ENCODE measurements around the gene FAM184A. TPM values are rescaled to one million over a fixed set of nuclear protein-coding genes. Genes with fewer than 3 reads are reported as not detected.

The FAM184A gene
- total RNA-seq, 1 donor from 2014 or later: 15.9 TPM

- intact Hi-C loops (cut with DNase I): no loop called here
- Histone ChIP-seq H3K4me1 (no peaks in the 10 kb centered on the region), H3K36me3 (no peaks in the 10 kb centered on the region), H3K4me3 (no peak overlapping the region), H3K27me3 (ENCODE audit: low read depth) (no peaks in the 10 kb centered on the region), H3K27ac (no peak overlapping the region), H3K9me3 (no peaks in the 10 kb centered on the region)
- no peak for TF ChIP-seq CTCF (IDR thresholded peaks at IDR 0.05)
- no peak for ATAC-seq
- DNase-seq: no peak
Measured at GRCh38 chr6:119043783-119044182, 34.7 kb downstream of the FAM184A start.

- H3K27ac ChIP-seq: no peak overlapping the region
- H3K9me3 ChIP-seq: no peaks in the 10 kb centered on the region
- H3K36me3 ChIP-seq: no peaks in the 10 kb centered on the region
- no peaks in the 10 kb centered on the region for H3K27me3 ChIP-seq (ENCODE audit: low read depth)
- no peaks in the 10 kb centered on the region for H3K4me1 ChIP-seq
- TF ChIP-seq CTCF (IDR thresholded peaks at IDR 0.05): no peak
- intact Hi-C loops (cut with DNase I): no loop called here
- no peak for ATAC-seq
- H3K4me3 ChIP-seq: no peak overlapping the region
- no peak for DNase-seq
Measured at GRCh38 chr6:119043265-119043664, 35.2 kb downstream of the FAM184A start.

- DNase-seq (no peak), ATAC-seq (peak; percentile 91 to 93)
- no peak for TF ChIP-seq CTCF (IDR thresholded peaks at IDR 0.05)
- Histone ChIP-seq H3K4me3 (peak overlapping the region; percentile 5), H3K4me1 (peaks cover 4% of the 10 kb centered on the region), H3K9me3 (no peaks in the 10 kb centered on the region), H3K36me3 (no peaks in the 10 kb centered on the region), H3K27me3 (ENCODE audit: low read depth) (no peaks in the 10 kb centered on the region), H3K27ac (peak overlapping the region; percentile 62)
- intact Hi-C loops (cut with DNase I): no loop called here
Measured at GRCh38 chr6:119040636-119041035, 37.8 kb downstream of the FAM184A start.

GRCh38 chr6:119040229-119040628, 38.2 kb downstream of the FAM184A start:
- H3K36me3 ChIP-seq: no peaks in the 10 kb centered on the region
- H3K27ac ChIP-seq: peak overlapping the region; percentile 62
- no peaks in the 10 kb centered on the region for H3K27me3 ChIP-seq (ENCODE audit: low read depth)
- H3K4me1 ChIP-seq: peaks cover 8% of the 10 kb centered on the region
- intact Hi-C loops (cut with DNase I): no loop called here
- no peaks in the 10 kb centered on the region for H3K9me3 ChIP-seq
- DNase-seq (peak; percentile 46), ATAC-seq (peak; percentile 78 to 81)
- TF ChIP-seq CTCF (IDR thresholded peaks at IDR 0.05): no peak
- peak overlapping the region; percentile 5 for H3K4me3 ChIP-seq

- Histone ChIP-seq H3K27me3 (ENCODE audit: low read depth) (no peaks in the 10 kb centered on the region), H3K27ac (no peak overlapping the region), H3K4me3 (no peak overlapping the region), H3K9me3 (no peaks in the 10 kb centered on the region), H3K36me3 (no peaks in the 10 kb centered on the region), H3K4me1 (peaks cover 14% of the 10 kb centered on the region)
- intact Hi-C loops (cut with DNase I): no loop called here
- ATAC-seq (no peak), DNase-seq (no peak)
- no peak for TF ChIP-seq CTCF (IDR thresholded peaks at IDR 0.05)
Measured at GRCh38 chr6:119037941-119038623, 40.4 kb downstream of the FAM184A start.

All from lower lobe of right lung (tissue), 2 donors.